PC-9 (cell line): ENCODE results near the gene AKT1.

Experiments
- EZH2 ChIP-seq: fragments of 200-600 bp; sonication (generic); IDR thresholded peaks from 2 replicates; pipeline ENCODE4 v1.8.0; 2017; ENCODE audit warnings: antibody characterized with exemption, low read depth
- TF ChIP-seq, protein P1 (sequence below): fragments of 200-600 bp; sonication (generic); conservative IDR thresholded peaks from 2 replicates; pipeline ENCODE4 v1.6.1; 2017; ENCODE audit warnings: mixed run types, antibody characterized with exemption, mild to moderate bottlenecking, moderate library complexity

GRCh38 chr14:104791425-104791824 is 4.1 kb downstream of the AKT1 start:
- TF ChIP-seq, protein P1, sequence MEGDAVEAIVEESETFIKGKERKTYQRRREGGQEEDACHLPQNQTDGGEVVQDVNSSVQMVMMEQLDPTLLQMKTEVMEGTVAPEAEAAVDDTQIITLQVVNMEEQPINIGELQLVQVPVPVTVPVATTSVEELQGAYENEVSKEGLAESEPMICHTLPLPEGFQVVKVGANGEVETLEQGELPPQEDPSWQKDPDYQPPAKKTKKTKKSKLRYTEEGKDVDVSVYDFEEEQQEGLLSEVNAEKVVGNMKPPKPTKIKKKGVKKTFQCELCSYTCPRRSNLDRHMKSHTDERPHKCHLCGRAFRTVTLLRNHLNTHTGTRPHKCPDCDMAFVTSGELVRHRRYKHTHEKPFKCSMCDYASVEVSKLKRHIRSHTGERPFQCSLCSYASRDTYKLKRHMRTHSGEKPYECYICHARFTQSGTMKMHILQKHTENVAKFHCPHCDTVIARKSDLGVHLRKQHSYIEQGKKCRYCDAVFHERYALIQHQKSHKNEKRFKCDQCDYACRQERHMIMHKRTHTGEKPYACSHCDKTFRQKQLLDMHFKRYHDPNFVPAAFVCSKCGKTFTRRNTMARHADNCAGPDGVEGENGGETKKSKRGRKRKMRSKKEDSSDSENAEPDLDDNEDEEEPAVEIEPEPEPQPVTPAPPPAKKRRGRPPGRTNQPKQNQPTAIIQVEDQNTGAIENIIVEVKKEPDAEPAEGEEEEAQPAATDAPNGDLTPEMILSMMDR, result no peak
- TF ChIP-seq EZH2, result no peak
